Measurements from ENCODE around the gene WT1. TPM values are rescaled to one million over a fixed set of nuclear protein-coding genes. Genes with fewer than 3 reads are reported as not detected.
A peak's percentile ranks its signal among the peaks of the same experiment; 100 is the strongest.

WT1 gene
- total RNA-seq, 1 donor from 2014 or later: 2.0 TPM

- peaks cover 74% of the 10 kb centered on the region for H3K27me3 ChIP-seq (ENCODE audit: low read depth)
- no peaks in the 10 kb centered on the region for H3K36me3 ChIP-seq
- no peak for TF ChIP-seq CTCF (IDR thresholded peaks at IDR 0.05; ENCODE audit: borderline replicate concordance)
- no peak overlapping the region for H3K27ac ChIP-seq (replicated peaks)
- peaks cover 5% of the 10 kb centered on the region for H3K4me1 ChIP-seq
- intact Hi-C loops (cut with micrococcal nuclease): no loop called here
- H3K9me3 ChIP-seq (replicated peaks): no peaks in the 10 kb centered on the region
- H3K4me3 ChIP-seq: no peak overlapping the region
- no peak for DNase-seq
Measured at GRCh38 chr11:32444186-32444585, 8.8 kb upstream of the WT1 start.

GRCh38 chr11:32440916-32441315, 5.6 kb upstream of the WT1 start:
- DNase-seq: no peak
- Histone ChIP-seq H3K36me3 (no peaks in the 10 kb centered on the region), H3K27ac (replicated peaks) (no peak overlapping the region), H3K4me1 (peaks cover 38% of the 10 kb centered on the region), H3K9me3 (replicated peaks) (no peaks in the 10 kb centered on the region), H3K27me3 (ENCODE audit: low read depth) (peaks cover 99% of the 10 kb centered on the region), H3K4me3 (no peak overlapping the region)
- TF ChIP-seq CTCF (IDR thresholded peaks at IDR 0.05; ENCODE audit: borderline replicate concordance): no peak
- intact Hi-C loops (cut with micrococcal nuclease): no loop called here

GRCh38 chr11:32440312-32440908, 5.1 kb upstream of the WT1 start:
- no peak for DNase-seq
- peaks cover 100% of the 10 kb centered on the region for H3K27me3 ChIP-seq (ENCODE audit: low read depth)
- H3K36me3 ChIP-seq: no peaks in the 10 kb centered on the region
- peaks cover 43% of the 10 kb centered on the region for H3K4me1 ChIP-seq
- intact Hi-C loops (cut with micrococcal nuclease): no loop called here
- H3K27ac ChIP-seq (replicated peaks): no peak overlapping the region
- no peak overlapping the region for H3K4me3 ChIP-seq
- H3K9me3 ChIP-seq (replicated peaks): no peaks in the 10 kb centered on the region
- TF ChIP-seq CTCF (IDR thresholded peaks at IDR 0.05; ENCODE audit: borderline replicate concordance): no peak

- no peak for DNase-seq
- H3K4me3 ChIP-seq: peak overlapping the region; percentile 45
- H3K36me3 ChIP-seq: no peaks in the 10 kb centered on the region
- intact Hi-C loops (cut with micrococcal nuclease): no loop called here
- no peak for TF ChIP-seq CTCF (IDR thresholded peaks at IDR 0.05; ENCODE audit: borderline replicate concordance)
- H3K27me3 ChIP-seq (ENCODE audit: low read depth): peaks cover 100% of the 10 kb centered on the region
- no peak overlapping the region for H3K27ac ChIP-seq (replicated peaks)
- H3K9me3 ChIP-seq (replicated peaks): no peaks in the 10 kb centered on the region
- peaks cover 51% of the 10 kb centered on the region for H3K4me1 ChIP-seq
Measured at GRCh38 chr11:32439501-32440210, 4.3 kb upstream of the WT1 start.

GRCh38 chr11:32438866-32439489, 3.6 kb upstream of the WT1 start:
- H3K36me3 ChIP-seq: no peaks in the 10 kb centered on the region
- H3K4me3 ChIP-seq: peak overlapping the region; percentile 45
- peaks cover 100% of the 10 kb centered on the region for H3K27me3 ChIP-seq (ENCODE audit: low read depth)
- DNase-seq: no peak
- no peaks in the 10 kb centered on the region for H3K9me3 ChIP-seq (replicated peaks)
- intact Hi-C loops (cut with micrococcal nuclease): no loop called here
- no peak overlapping the region for H3K27ac ChIP-seq (replicated peaks)
- TF ChIP-seq CTCF (IDR thresholded peaks at IDR 0.05; ENCODE audit: borderline replicate concordance): no peak
- peaks cover 57% of the 10 kb centered on the region for H3K4me1 ChIP-seq

All from left ventricle myocardium inferior (tissue), 1 donor.